Measurements from ENCODE around the gene ZEB1. TPM values are rescaled to one million over a fixed set of nuclear protein-coding genes. Genes with fewer than 3 reads are reported as not detected.
A peak's percentile ranks its signal among the peaks of the same experiment; 100 is the strongest.

ZEB1 gene
- total and polyA plus RNA-seq, 2 of the 13 experiments (the other 11 are each of a cell fraction or from before 2014, with no cell fraction given): 9.6 to 18.0 TPM

DNA sequence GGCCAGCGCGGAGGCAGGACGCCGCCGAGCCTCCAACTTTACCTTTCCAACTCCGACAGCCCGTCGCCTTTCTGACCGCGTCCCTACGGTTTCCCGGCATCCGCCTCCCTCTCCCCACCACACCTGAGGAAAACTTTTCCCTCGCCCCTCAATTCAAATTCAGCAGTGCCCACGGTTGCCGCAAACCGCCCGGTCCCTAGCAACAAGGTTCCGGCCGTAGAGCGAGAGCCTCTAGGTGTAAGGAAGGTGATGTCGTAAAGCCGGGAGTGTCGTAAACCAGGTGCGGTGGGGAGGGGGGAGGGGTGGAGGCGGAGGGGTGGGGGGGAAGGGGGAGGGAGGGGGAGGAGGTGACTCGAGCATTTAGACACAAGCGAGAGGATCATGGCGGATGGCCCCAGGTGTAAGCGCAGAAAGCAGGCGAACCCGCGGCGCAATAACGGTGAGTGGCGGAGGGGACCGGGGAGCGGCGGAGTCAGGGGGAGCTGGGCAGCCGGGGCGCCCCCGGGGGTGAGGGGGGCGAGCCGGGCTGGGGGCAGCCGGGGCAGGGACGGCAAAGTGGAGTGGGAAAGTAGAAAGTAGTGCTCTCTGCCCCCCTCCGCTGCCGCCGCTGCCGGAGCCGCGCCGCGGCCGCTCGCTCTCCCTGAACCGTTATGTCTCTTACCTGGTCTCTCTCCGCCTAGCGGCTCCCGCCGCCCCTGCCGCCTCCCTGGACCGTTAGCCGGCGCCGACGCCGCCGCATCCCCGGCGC lies at the start of gene ZEB1 (continued):
- TF ChIP-seq ZBTB49 (CRISPR knock-in tag; IDR thresholded peaks at IDR 0.05; ENCODE audit: borderline replicate concordance) (no peak), NR2C2 (CRISPR knock-in tag; IDR thresholded peaks at IDR 0.05; ENCODE audit: borderline replicate concordance) (no peak), ZNF619 (CRISPR knock-in tag; IDR thresholded peaks at IDR 0.05) (no peak), ZFYVE20 (CRISPR knock-in tag; IDR thresholded peaks at IDR 0.05; ENCODE audit: borderline replicate concordance, low read depth) (0 out of 2 replicates have a peak, but pooled peaks have one; percentile 31), ZNF501 (CRISPR knock-in tag; IDR thresholded peaks at IDR 0.05) (0 out of 2 replicates have a peak, but pooled peaks have one; percentile 36), ZNF260 (CRISPR knock-in tag; IDR thresholded peaks at IDR 0.05; ENCODE audit: borderline replicate concordance, low read depth) (no peak), ZNF552 (CRISPR knock-in tag; IDR thresholded peaks at IDR 0.05; ENCODE audit: borderline replicate concordance) (no peak), TIGD3 (CRISPR knock-in tag; IDR thresholded peaks at IDR 0.05; ENCODE audit: borderline replicate concordance) (no peak), CEBPB (IDR thresholded peaks at IDR 0.05; ENCODE audit: borderline replicate concordance, low read depth, low read length) (0 out of 2 replicates have a peak, but pooled peaks have one; percentile 23), NFE2 (CRISPR knock-in tag; IDR thresholded peaks at IDR 0.05) (no peak), HDAC2 (CRISPR knock-in tag; IDR thresholded peaks at IDR 0.05) (0 out of 2 replicates have a peak, but pooled peaks have one; percentile 11), CENPX (CRISPR knock-in tag; IDR thresholded peaks at IDR 0.05) (no peak), CEBPG (CRISPR knock-in tag; IDR thresholded peaks at IDR 0.05) (peak; percentile 56; the same call in 1 of the 2 replicates), ZNF12 (CRISPR knock-in tag; IDR thresholded peaks at IDR 0.05) (no peak), MEIS2 (CRISPR knock-in tag; IDR thresholded peaks at IDR 0.05) (no peak), THAP11 (CRISPR knock-in tag; IDR thresholded peaks at IDR 0.05) (peak; percentile 75), TAF1 (CRISPR knock-in tag; IDR thresholded peaks at IDR 0.05) (peak; percentile 65), MEIS1 (CRISPR knock-in tag; IDR thresholded peaks at IDR 0.05; ENCODE audit: borderline replicate concordance) (no peak), NCOA5 (CRISPR knock-in tag; IDR thresholded peaks at IDR 0.05) (no peak), CBX1 (IDR thresholded peaks at IDR 0.05; ENCODE audit: low read depth) (no peak), TFAP4 (IDR thresholded peaks at IDR 0.05; ENCODE audit: borderline replicate concordance, low read depth) (0 out of 2 replicates have a peak, but pooled peaks have one; percentile 15), ZNF790 (CRISPR knock-in tag; IDR thresholded peaks at IDR 0.05; ENCODE audit: borderline replicate concordance) (no peak), ASH2L (IDR thresholded peaks at IDR 0.05; ENCODE audit: insufficient read length, low read depth, low read length) (peak; percentile 57), AGO1 (IDR thresholded peaks at IDR 0.05; ENCODE audit: low read depth, low read length, poor library complexity, severe bottlenecking) (no peak)
- TF ChIP-seq, protein P1, sequence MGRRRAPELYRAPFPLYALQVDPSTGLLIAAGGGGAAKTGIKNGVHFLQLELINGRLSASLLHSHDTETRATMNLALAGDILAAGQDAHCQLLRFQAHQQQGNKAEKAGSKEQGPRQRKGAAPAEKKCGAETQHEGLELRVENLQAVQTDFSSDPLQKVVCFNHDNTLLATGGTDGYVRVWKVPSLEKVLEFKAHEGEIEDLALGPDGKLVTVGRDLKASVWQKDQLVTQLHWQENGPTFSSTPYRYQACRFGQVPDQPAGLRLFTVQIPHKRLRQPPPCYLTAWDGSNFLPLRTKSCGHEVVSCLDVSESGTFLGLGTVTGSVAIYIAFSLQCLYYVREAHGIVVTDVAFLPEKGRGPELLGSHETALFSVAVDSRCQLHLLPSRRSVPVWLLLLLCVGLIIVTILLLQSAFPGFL (CRISPR knock-in tag; IDR thresholded peaks at IDR 0.05): no peak
